GM12872 (cell line): ENCODE measurements around the gene PCDHGB5.
"Not testable (repeated sequence)": the region's sequence is repeated elsewhere in the genome, so short reads cannot be mapped to it uniquely, and the experiment has no call there.

ENCODE experiments used
- TF ChIP-seq, protein P1 (sequence below): IDR thresholded peaks from 3 replicates; pipeline ENCODE4 v1.5.1; 2011; ENCODE audit warnings: low read depth, mild to moderate bottlenecking, low read length, moderate library complexity; ENCODE audit not compliant: insufficient read depth

The PCDHGB5 gene

GRCh38 chr5:141387557-141388311 lies 10.0 kb upstream of the PCDHGB5 start, which contains the start of gene PCDHGB4:
Gene PCDHGB4, plus strand, starts transcription at chr5:141387698. Its CDS starts 187 bp downstream, at chr5:141387885.
- TF ChIP-seq, protein P1, sequence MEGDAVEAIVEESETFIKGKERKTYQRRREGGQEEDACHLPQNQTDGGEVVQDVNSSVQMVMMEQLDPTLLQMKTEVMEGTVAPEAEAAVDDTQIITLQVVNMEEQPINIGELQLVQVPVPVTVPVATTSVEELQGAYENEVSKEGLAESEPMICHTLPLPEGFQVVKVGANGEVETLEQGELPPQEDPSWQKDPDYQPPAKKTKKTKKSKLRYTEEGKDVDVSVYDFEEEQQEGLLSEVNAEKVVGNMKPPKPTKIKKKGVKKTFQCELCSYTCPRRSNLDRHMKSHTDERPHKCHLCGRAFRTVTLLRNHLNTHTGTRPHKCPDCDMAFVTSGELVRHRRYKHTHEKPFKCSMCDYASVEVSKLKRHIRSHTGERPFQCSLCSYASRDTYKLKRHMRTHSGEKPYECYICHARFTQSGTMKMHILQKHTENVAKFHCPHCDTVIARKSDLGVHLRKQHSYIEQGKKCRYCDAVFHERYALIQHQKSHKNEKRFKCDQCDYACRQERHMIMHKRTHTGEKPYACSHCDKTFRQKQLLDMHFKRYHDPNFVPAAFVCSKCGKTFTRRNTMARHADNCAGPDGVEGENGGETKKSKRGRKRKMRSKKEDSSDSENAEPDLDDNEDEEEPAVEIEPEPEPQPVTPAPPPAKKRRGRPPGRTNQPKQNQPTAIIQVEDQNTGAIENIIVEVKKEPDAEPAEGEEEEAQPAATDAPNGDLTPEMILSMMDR: not testable (repeated sequence)

- TF ChIP-seq, protein P1: no peak
These were observed 9.1 kb upstream of the PCDHGB5 start for GRCh38 chr5:141388661-141389060.

- TF ChIP-seq, protein P1: no peak
These were observed 8.3 kb upstream of the PCDHGB5 start for GRCh38 chr5:141389153-141390042.

- TF ChIP-seq, protein P1: 0 out of 3 replicates have a peak, but pooled peaks have one; percentile 12
These were observed 5.1 kb upstream of the PCDHGB5 start, which contains the start of gene PCDHGA8 for GRCh38 chr5:141392429-141393198. Gene PCDHGA8, plus strand, starts transcription at chr5:141392633. Its CDS starts 181 bp downstream, at chr5:141392814.

DNA sequence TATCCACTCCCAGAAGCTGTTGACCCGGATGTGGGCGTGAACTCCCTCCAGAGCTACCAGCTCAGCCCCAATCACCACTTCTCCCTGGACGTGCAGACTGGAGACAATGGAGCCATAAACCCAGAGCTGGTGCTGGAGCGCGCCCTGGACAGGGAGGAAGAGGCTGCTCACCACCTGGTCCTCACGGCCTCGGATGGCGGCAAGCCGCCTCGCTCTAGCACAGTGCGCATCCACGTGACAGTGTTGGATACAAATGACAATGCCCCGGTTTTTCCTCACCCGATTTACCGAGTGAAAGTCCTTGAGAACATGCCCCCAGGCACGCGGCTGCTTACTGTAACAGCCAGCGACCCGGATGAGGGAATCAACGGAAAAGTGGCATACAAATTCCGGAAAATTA lies 4.5 kb upstream of the PCDHGB5 start:
- TF ChIP-seq, protein P1: no peak

GRCh38 chr5:141398608-141399007 lies 861 bp downstream of the PCDHGB5 start:
- TF ChIP-seq, protein P1: no peak
